ENCODE data around the gene NIPSNAP2.
"Not testable (repeated sequence)": the region's sequence is repeated elsewhere in the genome, so short reads cannot be mapped to it uniquely, and the experiment has no call there.

The NIPSNAP2 gene

DNA sequence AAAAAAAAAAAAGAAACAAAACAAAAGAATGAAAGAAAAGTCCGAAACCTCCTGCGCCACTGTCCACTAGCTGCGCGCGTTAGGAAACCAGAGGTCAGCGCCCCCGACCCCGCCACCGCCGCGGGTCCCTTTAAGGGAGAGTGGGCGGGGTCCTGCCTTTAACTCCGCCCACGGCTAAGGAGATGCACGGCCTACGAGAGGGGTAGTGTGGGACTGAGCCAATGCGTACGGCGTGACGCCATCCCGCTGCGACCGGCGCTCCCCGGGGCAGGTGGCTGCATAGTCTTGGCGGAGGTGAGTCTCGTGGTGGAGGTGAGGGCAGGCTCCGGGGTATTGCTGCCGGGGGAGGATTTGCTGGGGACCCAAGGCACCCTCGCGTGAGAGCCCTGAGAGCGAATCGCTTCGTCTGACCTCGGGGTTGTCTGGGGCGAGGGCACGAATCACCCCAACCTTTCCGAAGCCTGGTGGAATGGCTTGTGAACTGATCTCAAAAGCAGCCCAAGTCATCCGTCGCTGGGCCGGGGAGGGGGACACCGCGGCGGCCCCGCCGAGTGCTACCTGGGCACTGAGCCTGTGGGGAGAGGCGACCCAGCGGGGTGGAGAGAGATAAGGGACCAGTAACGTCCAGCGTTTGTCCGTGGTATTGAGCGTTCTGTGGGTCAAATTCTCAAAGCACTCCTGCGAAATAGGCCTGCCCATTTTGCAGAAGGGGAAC lies 12.6 kb upstream of the NIPSNAP2 start, which contains the start of gene MRPS17:
Gene MRPS17 (plus strand): TSS at position 241 of the 715 bp plus-strand sequence. CDS start 1,319 bp downstream, outside the sequence.
- TF ChIP-seq, protein P1, sequence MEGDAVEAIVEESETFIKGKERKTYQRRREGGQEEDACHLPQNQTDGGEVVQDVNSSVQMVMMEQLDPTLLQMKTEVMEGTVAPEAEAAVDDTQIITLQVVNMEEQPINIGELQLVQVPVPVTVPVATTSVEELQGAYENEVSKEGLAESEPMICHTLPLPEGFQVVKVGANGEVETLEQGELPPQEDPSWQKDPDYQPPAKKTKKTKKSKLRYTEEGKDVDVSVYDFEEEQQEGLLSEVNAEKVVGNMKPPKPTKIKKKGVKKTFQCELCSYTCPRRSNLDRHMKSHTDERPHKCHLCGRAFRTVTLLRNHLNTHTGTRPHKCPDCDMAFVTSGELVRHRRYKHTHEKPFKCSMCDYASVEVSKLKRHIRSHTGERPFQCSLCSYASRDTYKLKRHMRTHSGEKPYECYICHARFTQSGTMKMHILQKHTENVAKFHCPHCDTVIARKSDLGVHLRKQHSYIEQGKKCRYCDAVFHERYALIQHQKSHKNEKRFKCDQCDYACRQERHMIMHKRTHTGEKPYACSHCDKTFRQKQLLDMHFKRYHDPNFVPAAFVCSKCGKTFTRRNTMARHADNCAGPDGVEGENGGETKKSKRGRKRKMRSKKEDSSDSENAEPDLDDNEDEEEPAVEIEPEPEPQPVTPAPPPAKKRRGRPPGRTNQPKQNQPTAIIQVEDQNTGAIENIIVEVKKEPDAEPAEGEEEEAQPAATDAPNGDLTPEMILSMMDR (IDR thresholded peaks at IDR 0.05; ENCODE audit: borderline replicate concordance, control extremely low read depth, extremely low read depth, insufficient read depth, missing control alignments), result no peak
- in situ Hi-C loops (cut with MboI; ENCODE audit: low sequenced_read_pairs, unreplicated experiment), result no loop called here
- DNase-seq (ENCODE audit: low spot score), result peak; percentile 99

DNA sequence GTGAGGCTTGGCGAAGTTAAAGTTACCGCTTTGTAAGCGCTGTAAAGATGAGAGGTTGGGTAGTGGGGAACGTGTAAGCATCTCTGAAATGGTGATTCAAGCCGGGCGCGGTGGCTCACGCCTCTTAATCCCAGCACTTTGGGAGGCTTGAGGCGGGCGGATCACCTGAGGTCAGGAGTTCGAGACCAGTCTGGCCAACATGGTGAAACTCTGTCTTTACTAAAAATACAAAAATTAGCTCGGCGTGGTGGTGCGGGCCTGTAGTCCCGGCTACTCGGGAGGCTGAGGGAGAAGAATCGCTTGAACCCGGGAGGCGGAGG lies 12.1 kb upstream of the NIPSNAP2 start:
- not testable (repeated sequence) for DNase-seq (ENCODE audit: low spot score)

DNA sequence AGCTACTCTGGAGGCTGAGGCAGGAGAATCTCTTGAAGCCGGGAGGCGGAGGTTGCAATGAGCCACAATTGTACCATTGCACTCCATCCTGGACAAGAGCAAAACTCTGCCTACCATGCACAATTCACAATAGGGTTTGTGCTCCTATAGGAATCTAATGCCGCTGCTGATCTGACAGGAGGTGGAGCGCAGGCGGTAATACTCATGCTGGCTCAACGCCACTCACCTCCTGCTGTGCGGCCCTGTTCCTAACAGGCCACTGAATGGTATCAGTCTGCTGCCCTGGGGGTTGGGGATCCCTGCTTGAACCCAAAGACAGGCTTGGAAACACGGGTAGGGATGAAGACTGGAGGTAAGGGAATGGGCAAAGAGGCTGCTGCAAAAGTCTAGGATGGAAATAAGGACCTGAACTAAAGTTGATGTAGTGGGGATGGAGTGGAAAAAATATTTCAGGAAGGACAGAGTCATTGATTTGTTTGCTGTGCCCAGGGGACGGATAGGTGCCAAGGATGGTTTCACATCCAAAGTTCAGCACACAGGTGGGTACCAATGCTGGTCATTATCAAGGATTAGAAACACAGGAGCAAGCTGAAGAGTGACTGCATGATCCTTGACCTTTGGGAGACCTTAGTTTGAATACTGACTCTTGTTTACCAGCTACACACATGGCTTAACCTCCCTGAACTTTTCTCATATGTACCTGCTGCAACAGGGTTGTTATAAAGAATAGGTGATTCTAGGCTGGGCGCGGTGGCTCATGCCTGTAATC lies 10.5 kb upstream of the NIPSNAP2 start:
- TF ChIP-seq, protein P1 (IDR thresholded peaks at IDR 0.05; ENCODE audit: borderline replicate concordance, control extremely low read depth, extremely low read depth, insufficient read depth, missing control alignments), result no peak
- no peak for DNase-seq (ENCODE audit: low spot score)
- in situ Hi-C loops (cut with MboI; ENCODE audit: low sequenced_read_pairs, unreplicated experiment), result no loop called here

More for the DNA sequence above, 12.1 kb upstream of the NIPSNAP2 start:
- in situ Hi-C loops (cut with MboI; ENCODE audit: low sequenced_read_pairs, unreplicated experiment), result not testable (repeated sequence)

DNA sequence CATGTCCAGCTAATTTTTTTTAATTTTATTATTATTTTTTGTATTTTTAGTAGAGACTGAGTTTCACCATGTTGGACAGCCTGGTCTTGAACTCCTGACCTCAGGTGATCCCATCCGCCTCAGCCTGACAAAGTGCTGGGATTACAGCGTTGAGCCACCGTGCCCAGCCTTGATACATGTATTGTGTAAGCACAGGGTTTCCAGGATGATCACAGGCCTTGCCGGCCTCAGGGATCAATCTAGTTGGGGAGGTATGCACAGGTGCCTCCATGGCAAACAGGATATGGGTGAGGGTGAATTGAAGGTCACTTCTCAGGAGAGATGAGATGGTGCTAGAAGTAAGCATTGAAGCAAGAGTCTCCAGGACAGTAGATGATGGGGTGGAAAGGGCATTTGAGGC lies 7.2 kb upstream of the NIPSNAP2 start:
- TF ChIP-seq, protein P1 (IDR thresholded peaks at IDR 0.05; ENCODE audit: borderline replicate concordance, control extremely low read depth, extremely low read depth, insufficient read depth, missing control alignments), result no peak
- in situ Hi-C loops (cut with MboI; ENCODE audit: low sequenced_read_pairs, unreplicated experiment), result no loop called here
- no peak for DNase-seq (ENCODE audit: low spot score)

DNA sequence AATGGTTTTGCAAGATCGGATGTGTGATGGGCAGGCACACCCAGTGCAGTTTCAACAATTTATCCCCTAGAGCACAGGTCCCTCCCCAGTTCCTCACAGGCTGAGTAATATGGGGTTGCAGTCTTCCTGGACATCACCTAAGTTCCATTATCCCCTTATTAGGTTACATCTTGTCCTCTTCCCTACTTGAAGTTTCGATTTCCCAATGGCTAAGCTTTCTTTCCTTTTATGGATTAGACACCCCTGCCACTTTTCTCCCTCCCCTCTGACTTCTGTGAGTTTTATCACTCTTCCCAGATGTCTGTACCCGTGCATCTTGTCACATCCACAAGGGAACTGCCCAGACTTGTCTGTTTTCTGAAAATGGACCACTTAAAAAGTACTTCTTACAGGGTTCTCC lies 2.4 kb upstream of the NIPSNAP2 start:
- in situ Hi-C loops (cut with MboI; ENCODE audit: low sequenced_read_pairs, unreplicated experiment), result loop anchor here (10.0 kb wide), 1 partner anchor 317 kb away; no protein-coding TSS in a partner anchor
- DNase-seq (ENCODE audit: low spot score), result no peak
- TF ChIP-seq, protein P1 (IDR thresholded peaks at IDR 0.05; ENCODE audit: borderline replicate concordance, control extremely low read depth, extremely low read depth, insufficient read depth, missing control alignments), result no peak

DNA sequence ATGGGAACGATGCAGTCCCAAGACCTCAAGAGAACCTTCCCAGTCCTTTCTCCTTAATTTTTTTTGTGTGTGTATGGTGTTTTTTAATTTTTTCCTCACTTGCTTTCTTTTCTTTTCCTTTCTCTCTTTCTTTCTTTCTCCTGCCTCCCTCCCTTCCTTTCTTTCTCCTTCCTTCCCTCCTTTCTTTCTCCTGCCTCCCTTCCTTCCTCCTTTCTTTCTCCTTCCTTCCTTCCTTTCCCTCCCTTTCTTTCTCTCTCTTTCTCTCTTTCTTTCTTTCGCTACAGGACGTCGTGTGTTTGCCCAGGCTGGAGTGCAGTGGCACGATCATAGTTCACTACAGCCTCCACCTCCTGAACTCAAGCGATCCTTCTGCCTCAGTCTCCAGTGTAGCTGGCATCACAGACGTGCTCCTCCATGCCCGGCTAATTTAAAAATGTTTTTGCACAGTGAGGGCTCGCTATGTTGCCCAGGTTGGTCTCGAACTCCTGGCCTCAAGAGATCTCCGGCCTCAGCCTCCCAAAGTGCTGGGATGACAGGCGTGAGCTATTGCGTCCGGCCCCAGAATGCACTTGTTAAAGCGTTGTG lies 709 bp upstream of the NIPSNAP2 start:
- TF ChIP-seq, protein P1 (IDR thresholded peaks at IDR 0.05; ENCODE audit: borderline replicate concordance, control extremely low read depth, extremely low read depth, insufficient read depth, missing control alignments), result no peak
- no peak for DNase-seq (ENCODE audit: low spot score)
- in situ Hi-C loops (cut with MboI; ENCODE audit: low sequenced_read_pairs, unreplicated experiment), result loop anchor here (10.0 kb wide), 1 partner anchor 319 kb away; no protein-coding TSS in a partner anchor
